Prostate gland (tissue), 2 donors: ENCODE data around the gene RNF151. TPM values are rescaled to one million over a fixed set of nuclear protein-coding genes. Genes with fewer than 3 reads are reported as not detected.
"Not testable (repeated sequence)": the region's sequence is repeated elsewhere in the genome, so short reads cannot be mapped to it uniquely, and the experiment has no call there.

Experiments used
- DNase-seq: peaks from one replicate; pipeline ENCODE4 v3.0.0-alpha.2; 2019; ENCODE audit warnings: low spot score
- H3K27ac ChIP-seq, 2 donors: fragments of 200-600 bp; sonication (generic); 2 replicates each; pipeline ENCODE4 v1.5.1; 2017 to 2019
- H3K27me3 ChIP-seq: fragments of 200-600 bp; sonication (generic); replicated peaks from 2 replicates; pipeline ENCODE4 v1.5.1; 2019; ENCODE audit not compliant: insufficient read depth
- H3K36me3 ChIP-seq, 2 donors: fragments of 200-600 bp; sonication (generic); 1 replicate in 1 of 2; 2 replicates in 1 of 2; pipeline versions ENCODE4 v1.5.1 to v1.8.1; 2017 to 2019
- H3K4me1 ChIP-seq: fragments of 200-600 bp; sonication (generic); replicated peaks from 2 replicates; pipeline ENCODE4 v1.5.1; 2019
- H3K4me3 ChIP-seq, 2 donors: fragments of 200-600 bp; sonication (generic); 2 replicates each; pipeline ENCODE4 v1.5.1; 2017 to 2019
- H3K9me3 ChIP-seq: fragments of 200-600 bp; sonication (generic); 2 replicates; pipeline ENCODE4 v1.5.1; 2017
- CTCF ChIP-seq, 4 experiments: fragments of 200-600 bp in 2 of 4; fragments of 450-650 bp in 2 of 4; sonication (generic) in 2 of 4; IDR thresholded peaks; 1 replicate in 3 of 4; 2 replicates in 1 of 4; pipeline ENCODE4 v1.5.1; 2016 to 2019; ENCODE audit warnings: antibody characterized with exemption in 4 of 4, mild to moderate bottlenecking in 2 of 4, moderate library complexity in 2 of 4
- POLR2A ChIP-seq: fragments of 450-650 bp; IDR thresholded peaks from one replicate; pipeline ENCODE4 v1.6.1; 2016; ENCODE audit warnings: antibody characterized with exemption, mild to moderate bottlenecking
- POLR2AphosphoS5 ChIP-seq: sonication (generic); formaldehyde crosslinking; IDR thresholded peaks from one replicate; pipeline ENCODE4 v1.6.1; 2017; ENCODE audit warnings: antibody characterized with exemption
- WGBS: methylation state at CpG from one replicate; pipeline ENCODE4 v1.1.5; 2018; 5-methylcytosine and 5-hydroxymethylcytosine counted together
- intact Hi-C: fragments of 100-400 bp; cut with DNase I; formaldehyde crosslinking; loops from one replicate; pipeline ENCODE4 v1.14.2; 2022
- total RNA-seq, 2 donors: library from RNA; depleted of rRNA; stranded (reverse); fragments of >200 nt; gene quantifications; one replicate each; pipeline ENCODE4 v1.1.0, GENCODE V29; 2016

Gene RNF151
- total RNA-seq, 2 donors from 2014 or later, result 7.2 TPM; not detected in 1

GRCh38 chr16:1947369-1947670 is 19.3 kb upstream of the RNF151 start:
- no peak for DNase-seq
- WGBS, result 85% methylated on average over 9 of the region's 9 CpGs
- Histone ChIP-seq H3K36me3 (no peaks in the 10 kb centered on the region), H3K4me3 (no peak overlapping the region), H3K4me1 (peaks cover 3% of the 10 kb centered on the region), H3K27me3 (no peaks in the 10 kb centered on the region), H3K9me3 (no peaks in the 10 kb centered on the region), H3K27ac (no peak overlapping the region)
- intact Hi-C loops, result no loop called here
- TF ChIP-seq CTCF (IDR thresholded peaks at IDR 0.05), result no peak
- TF ChIP-seq POLR2A, result no peak

GRCh38 chr16:1949507-1949906 is 17.1 kb upstream of the RNF151 start:
- DNase-seq, result no peak
- Histone ChIP-seq H3K36me3 (no peaks in the 10 kb centered on the region), H3K4me1 (no peaks in the 10 kb centered on the region), H3K27me3 (no peaks in the 10 kb centered on the region), H3K9me3 (no peaks in the 10 kb centered on the region), H3K27ac (no peak overlapping the region), H3K4me3 (no peak overlapping the region)
- TF ChIP-seq POLR2AphosphoS5, result no peak
- no peak for TF ChIP-seq CTCF (IDR thresholded peaks at IDR 0.05)
- no peak for TF ChIP-seq POLR2A
- intact Hi-C loops, result no loop called here
- 86% methylated on average over 11 of the region's 11 CpGs for WGBS

- intact Hi-C loops, result no loop called here
- Histone ChIP-seq H3K27me3 (no peaks in the 10 kb centered on the region), H3K9me3 (no peaks in the 10 kb centered on the region), H3K27ac (no peak overlapping the region), H3K36me3 (no peaks in the 10 kb centered on the region), H3K4me3 (no peak overlapping the region), H3K4me1 (no peaks in the 10 kb centered on the region)
- no peak for TF ChIP-seq POLR2A
- 33% methylated on average over 7 of the region's 7 CpGs for WGBS
- no peak for DNase-seq
Observed at GRCh38 chr16:1950047-1950446, 16.6 kb upstream of the RNF151 start.

- DNase-seq, result no peak
- no peaks in the 10 kb centered on the region for H3K27me3 ChIP-seq
- no peak overlapping the region for H3K27ac ChIP-seq
- no peaks in the 10 kb centered on the region for H3K4me1 ChIP-seq
- H3K9me3 ChIP-seq, result no peaks in the 10 kb centered on the region
- no peaks in the 10 kb centered on the region for H3K36me3 ChIP-seq
- intact Hi-C loops, result no loop called here
- no peak overlapping the region for H3K4me3 ChIP-seq
- WGBS, result 80% methylated on average over 19 of the region's 19 CpGs
- no peak for TF ChIP-seq POLR2AphosphoS5
- no peak for TF ChIP-seq CTCF (IDR thresholded peaks at IDR 0.05)
- TF ChIP-seq POLR2A, result no peak
Observed at GRCh38 chr16:1950559-1950958, 16.1 kb upstream of the RNF151 start.

- no peak for DNase-seq
- H3K27ac ChIP-seq, result no peak overlapping the region
- intact Hi-C loops, result no loop called here
Observed at GRCh38 chr16:1953734-1954133, 12.9 kb upstream of the RNF151 start.

GRCh38 chr16:1957434-1958142 is 9.1 kb upstream of the RNF151 start:
- intact Hi-C loops, DNase-seq, H3K36me3 ChIP-seq, H3K4me1 ChIP-seq, H3K27me3 ChIP-seq, H3K4me3 ChIP-seq, H3K27ac ChIP-seq, H3K9me3 ChIP-seq: not testable (repeated sequence)
- 82% methylated on average over 19 of the region's 22 CpGs for WGBS

More at GRCh38 chr16:1953734-1954133, 12.9 kb upstream of the RNF151 start:
- H3K27me3 ChIP-seq, result no peaks in the 10 kb centered on the region
- H3K36me3 ChIP-seq, result no peaks in the 10 kb centered on the region
- no peaks in the 10 kb centered on the region for H3K4me1 ChIP-seq
- no peak overlapping the region for H3K4me3 ChIP-seq
- no peaks in the 10 kb centered on the region for H3K9me3 ChIP-seq
- 94% methylated on average over 21 of the region's 22 CpGs for WGBS
- no peak for TF ChIP-seq POLR2A

- intact Hi-C loops, DNase-seq, H3K27me3 ChIP-seq, H3K4me3 ChIP-seq, H3K36me3 ChIP-seq, H3K4me1 ChIP-seq, H3K27ac ChIP-seq, H3K9me3 ChIP-seq: not testable (repeated sequence)
- 74% methylated on average over 28 of the region's 30 CpGs for WGBS
Observed at GRCh38 chr16:1958143-1958491, 8.5 kb upstream of the RNF151 start.
